Pancreas (tissue), 10 donors: ENCODE results near the gene ADAMTS2. TPM values are rescaled to one million over a fixed set of nuclear protein-coding genes. Genes with fewer than 3 reads are reported as not detected.

Experiments
- ATAC-seq, 4 donors: fragments of 200-7000 bp; cut with Tn5 transposase; one replicate each; pipeline versions ENCODE4 v1.8.0 to v1.9.1; 2020; ENCODE audit warnings: mild to moderate bottlenecking in 4 of 4, moderate library complexity in 4 of 4
- DNase-seq, 6 donors: peaks; one replicate each; pipeline ENCODE4 v3.0.0-alpha.2; 2020
- FAIRE-seq: peaks from 2 replicates; lab custom pipeline; 2012; peaks lifted over from hg19 to GRCh38; lab: Jason Lieb, UNC
- H3K27ac ChIP-seq, 4 donors: fragments of 200-600 bp; sonication (generic); 1 replicate in 3 of 4; 2 replicates in 1 of 4; pipeline versions ENCODE4 v1.5.0 to v1.8.0; 2020
- H3K27me3 ChIP-seq, 4 donors: fragments of 200-600 bp; one replicate each; pipeline ENCODE4 v1.8.0; 2021
- H3K36me3 ChIP-seq, 3 donors: fragments of 200-600 bp; sonication (generic) in 1 of 3; one replicate each; pipeline versions ENCODE4 v1.5.0 to v1.8.0; 2020 to 2021
- H3K4me1 ChIP-seq, 3 donors: fragments of 200-600 bp; one replicate each; pipeline ENCODE4 v1.8.0; 2021
- H3K4me3 ChIP-seq, 4 donors: fragments of 200-600 bp; sonication (generic) in 2 of 4; one replicate each; pipeline versions ENCODE4 v1.5.0 to v1.8.0; 2020 to 2021
- H3K9me3 ChIP-seq, 4 donors: fragments of 200-600 bp; one replicate each; pipeline ENCODE4 v1.8.0; 2021
- CTCF ChIP-seq, 4 donors: fragments of 200-600 bp; sonication (generic) in 3 of 4; IDR thresholded peaks; one replicate each; pipeline versions ENCODE4 v1.5.0 to v1.8.0; 2021; ENCODE audit warnings: antibody characterized with exemption in 4 of 4
- WGBS, 2 donors: extraction: QIAGEN DNeasy Blood & Tissue Kit; methylation state at CpG; one replicate each; pipeline ENCODE4 v1.1.7; 2013; 5-methylcytosine and 5-hydroxymethylcytosine counted together
- intact Hi-C, 3 donors: fragments of 100-400 bp; cut with DNase I; formaldehyde crosslinking; loops; one replicate each; pipeline versions ENCODE4 v1.11.1 to v1.14.2; 2022
- polyA plus RNA-seq, 2 donors: library from polyadenylated mRNA; stranded (reverse); fragments of 200-250 nt; gene quantifications; one replicate each; pipeline ENCODE4 v1.2.3, GENCODE V29; 2013
- total RNA-seq, 6 donors: library from RNA; stranded (reverse); fragmentation: NEBNext Ultra II Directional in 4 of 6; extraction: Animal tissue kit (Norgen Biotek cat#: 25700) in 4 of 6; gene quantifications; one replicate each; pipeline versions ENCODE4 v1.2.1 to v1.2.4, GENCODE V29; 2021 to 2023
- donor health status: healthy with polysubstance abuse.
- donor health status: DM: no; HTN: no; CAD: no; lungs with moderate emphysema.
- donor health status: DM: no; HTN: no; CAD: no.
- donor health status: control.
- donor health status: control.
- donor health status: Bipolar disorder and iron deficiency.
- donor health status: DM: yes; HTN: yes; CAD: no.
- donor health status: DM: no; HTN: no; CAD: no.
- donor health status: DM: no; HTN: no; CAD: no.
- donor health status: DM: yes; HTN: yes; CAD: no.

The ADAMTS2 gene
- total and polyA plus RNA-seq, 8 donors = 1.3 to 18.5 (median 5.8) TPM

GRCh38 chr5:179336126-179336870 is 9.0 kb downstream of the ADAMTS2 start:
- no peak for TF ChIP-seq CTCF (IDR thresholded peaks at IDR 0.05)
- DNase-seq (no peak), FAIRE-seq (no peak), ATAC-seq (peak in 1 of 4 donors; percentile 26)
- no peak overlapping the region for H3K27ac ChIP-seq
- 55 to 59% methylated on average over 36 of the region's 36 CpGs for WGBS, 2 donors
- H3K4me1 ChIP-seq = no peaks in the 10 kb centered on the region
- H3K9me3 ChIP-seq = no peaks in the 10 kb centered on the region
- intact Hi-C loops = no loop called here
- no peaks in the 10 kb centered on the region for H3K36me3 ChIP-seq
- peaks cover 0 to 3% (median 0%) of the 10 kb centered on the region in 4 donors for H3K27me3 ChIP-seq
- no peak overlapping the region for H3K4me3 ChIP-seq

GRCh38 chr5:179333796-179334761 is 11.2 kb downstream of the ADAMTS2 start:
- Histone ChIP-seq H3K27ac (no peak overlapping the region), H3K27me3 (peaks cover 0 to 3% (median 0%) of the 10 kb centered on the region in 4 donors), H3K4me3 (no peak overlapping the region), H3K36me3 (no peaks in the 10 kb centered on the region), H3K9me3 (no peaks in the 10 kb centered on the region), H3K4me1 (no peaks in the 10 kb centered on the region)
- no peak for TF ChIP-seq CTCF (IDR thresholded peaks at IDR 0.05)
- ATAC-seq (no peak), DNase-seq (peak in 1 of 6 donors; percentile 18), FAIRE-seq (no peak)
- intact Hi-C loops = no loop called here
- 47 to 58% methylated on average over 24 of the region's 24 CpGs for WGBS, 2 donors

GRCh38 chr5:179332741-179333290 is 12.4 kb downstream of the ADAMTS2 start:
- H3K9me3 ChIP-seq = no peaks in the 10 kb centered on the region
- FAIRE-seq (no peak), ATAC-seq (no peak), DNase-seq (peak in 1 of 6 donors; percentile 36)
- no peak for TF ChIP-seq CTCF (IDR thresholded peaks at IDR 0.05)
- WGBS, 2 donors = 61 to 63% methylated on average over 13 of the region's 13 CpGs
- no peaks in the 10 kb centered on the region for H3K4me1 ChIP-seq
- H3K4me3 ChIP-seq = no peak overlapping the region
- intact Hi-C loops = no loop called here
- H3K27me3 ChIP-seq = peaks cover 0 to 3% (median 0%) of the 10 kb centered on the region in 4 donors
- H3K27ac ChIP-seq = no peak overlapping the region
- no peaks in the 10 kb centered on the region for H3K36me3 ChIP-seq

- Histone ChIP-seq H3K36me3 (no peaks in the 10 kb centered on the region), H3K27me3 (peaks cover 0 to 6% (median 0%) of the 10 kb centered on the region in 4 donors), H3K4me3 (no peak overlapping the region), H3K4me1 (no peaks in the 10 kb centered on the region), H3K9me3 (no peaks in the 10 kb centered on the region), H3K27ac (no peak overlapping the region)
- intact Hi-C loops = no loop called here
- 55 to 56% methylated on average over 7 to 8 of the region's 8 CpGs for WGBS, 2 donors
- no peak for TF ChIP-seq CTCF (IDR thresholded peaks at IDR 0.05)
- no peak for ATAC-seq
- DNase-seq = peak in 1 of 6 donors; percentile 24
- no peak for FAIRE-seq
These were observed 13.5 kb downstream of the ADAMTS2 start for GRCh38 chr5:179331591-179332375.
